ENCODE measurements around the gene KCTD11. TPM values are rescaled to one million over a fixed set of nuclear protein-coding genes. Genes with fewer than 3 reads are reported as not detected.

The KCTD11 gene
- total and polyA plus RNA-seq, 8 donors: 0.58 to 14.1 (median 6.4) TPM

DNA sequence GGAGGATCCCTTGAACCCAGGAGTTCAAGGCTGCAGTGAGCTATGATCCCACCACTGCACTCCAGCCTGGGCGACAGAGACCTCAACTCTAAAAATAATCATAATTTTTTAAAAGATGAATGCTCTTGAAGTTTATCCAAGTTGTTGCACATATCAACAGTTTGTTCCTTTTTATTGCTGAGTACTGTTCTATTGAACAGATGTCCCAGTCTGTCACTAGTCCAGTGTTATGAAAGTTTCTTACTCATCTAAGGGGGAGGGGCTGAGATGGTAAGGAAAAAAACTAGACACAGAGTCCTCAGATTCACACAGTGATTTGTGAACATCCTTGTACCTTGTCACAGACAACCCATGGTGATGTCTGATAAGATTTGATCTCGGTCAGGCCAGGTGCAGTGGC lies 11.8 kb upstream of the KCTD11 start:
- intact Hi-C loops (cut with DNase I; ENCODE audit: low total_unique reads): loop anchor here (10.0 kb wide), 1 partner anchor 65 kb away; no protein-coding TSS in a partner anchor
- TF ChIP-seq POLR2AphosphoS5 (IDR thresholded peaks at IDR 0.05) (no peak), POLR2A (IDR thresholded peaks at IDR 0.05) (no peak), EP300 (IDR thresholded peaks at IDR 0.05) (no peak), CTCF (IDR thresholded peaks at IDR 0.05) (no peak)
- Histone ChIP-seq H3K36me3 (peaks cover 0 to 12% (median 0%) of the 10 kb centered on the region in 4 donors), H3K27ac (no peak overlapping the region), H3K27me3 (peaks cover 0 to 55% (median 24%) of the 10 kb centered on the region in 3 donors), H3K4me1 (peaks cover 0 to 8% (median 2%) of the 10 kb centered on the region in 4 donors), H3K9me3 (no peaks in the 10 kb centered on the region), H3K4me3 (no peak overlapping the region)
- WGBS, 5 donors: 66 to 85% (median 78%) methylated on average over 2 of the region's 2 CpGs
- no peak for DNase-seq

DNA sequence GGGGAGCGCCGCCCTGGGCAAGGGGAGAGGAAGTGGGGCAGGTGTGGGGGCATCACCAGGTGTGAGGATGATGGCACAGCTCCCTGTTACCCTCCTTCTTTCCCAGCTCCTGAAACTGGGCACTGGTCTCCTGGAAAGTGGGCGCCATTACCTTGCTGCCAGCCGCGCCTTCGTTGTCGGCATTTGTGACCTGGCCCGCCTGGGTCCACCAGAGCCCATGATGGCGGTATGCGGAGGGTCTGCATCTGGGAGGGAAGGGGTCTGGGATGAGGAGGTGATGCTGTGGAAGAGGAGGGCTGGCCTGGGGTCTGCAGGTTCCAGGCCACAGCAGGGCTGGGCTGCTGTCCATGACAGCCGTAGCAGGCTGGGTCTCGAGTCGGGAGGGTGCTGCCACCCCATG lies 10.1 kb upstream of the KCTD11 start:
- intact Hi-C loops (cut with DNase I; ENCODE audit: low total_unique reads): loop anchor here (10.0 kb wide), 1 partner anchor 67 kb away; no protein-coding TSS in a partner anchor

DNA sequence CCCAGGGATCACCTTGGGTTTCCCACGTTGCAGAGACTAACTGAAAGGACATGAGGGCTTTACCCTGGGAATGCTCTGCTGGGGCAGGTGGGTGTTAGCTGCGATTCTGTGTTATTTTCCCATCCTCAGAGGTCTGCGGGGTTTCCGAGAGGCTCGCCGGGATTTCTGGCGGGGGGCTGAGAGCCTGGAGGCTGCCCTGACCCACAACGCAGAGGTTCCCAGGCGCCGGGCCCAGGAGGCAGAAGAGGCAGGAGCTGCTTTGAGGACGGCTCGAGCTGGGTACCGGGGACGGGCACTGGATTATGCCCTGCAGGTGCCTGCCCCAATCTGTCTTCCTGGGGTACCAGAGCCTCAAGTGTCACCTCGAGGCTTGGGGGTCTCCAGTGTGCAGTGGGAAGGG lies 8.7 kb upstream of the KCTD11 start:
- no peak overlapping the region for H3K4me3 ChIP-seq
- intact Hi-C loops (cut with DNase I; ENCODE audit: low total_unique reads): loop anchor here (10.0 kb wide), 1 partner anchor 68 kb away; no protein-coding TSS in a partner anchor
- no peaks in the 10 kb centered on the region for H3K9me3 ChIP-seq
- peaks cover 0 to 28% (median 0%) of the 10 kb centered on the region in 4 donors for H3K36me3 ChIP-seq
- peaks cover 0 to 6% (median 1%) of the 10 kb centered on the region in 4 donors for H3K4me1 ChIP-seq
- DNase-seq: no peak
- WGBS, 5 donors: 74 to 76% (median 75%) methylated on average over 15 of the region's 15 CpGs
- TF ChIP-seq EP300 (IDR thresholded peaks at IDR 0.05) (no peak), POLR2A (IDR thresholded peaks at IDR 0.05) (no peak), POLR2AphosphoS5 (IDR thresholded peaks at IDR 0.05) (no peak), CTCF (IDR thresholded peaks at IDR 0.05) (no peak)
- H3K27ac ChIP-seq: no peak overlapping the region
- H3K27me3 ChIP-seq: peaks cover 0 to 30% (median 20%) of the 10 kb centered on the region in 3 donors

More for the DNA sequence above, 10.1 kb upstream of the KCTD11 start:
- H3K4me3 ChIP-seq: no peak overlapping the region
- peaks cover 0 to 15% (median 0%) of the 10 kb centered on the region in 4 donors for H3K36me3 ChIP-seq
- no peaks in the 10 kb centered on the region for H3K9me3 ChIP-seq
- TF ChIP-seq CTCF (IDR thresholded peaks at IDR 0.05) (no peak), POLR2AphosphoS5 (IDR thresholded peaks at IDR 0.05) (no peak), POLR2A (IDR thresholded peaks at IDR 0.05) (no peak), EP300 (IDR thresholded peaks at IDR 0.05) (no peak)
- 88 to 98% (median 91%) methylated on average over 12 to 13 of the region's 13 CpGs for WGBS, 5 donors
- peaks cover 0 to 8% (median 0%) of the 10 kb centered on the region in 4 donors for H3K4me1 ChIP-seq
- peaks cover 0 to 40% (median 20%) of the 10 kb centered on the region in 3 donors for H3K27me3 ChIP-seq
- no peak for DNase-seq
- no peak overlapping the region for H3K27ac ChIP-seq

DNA sequence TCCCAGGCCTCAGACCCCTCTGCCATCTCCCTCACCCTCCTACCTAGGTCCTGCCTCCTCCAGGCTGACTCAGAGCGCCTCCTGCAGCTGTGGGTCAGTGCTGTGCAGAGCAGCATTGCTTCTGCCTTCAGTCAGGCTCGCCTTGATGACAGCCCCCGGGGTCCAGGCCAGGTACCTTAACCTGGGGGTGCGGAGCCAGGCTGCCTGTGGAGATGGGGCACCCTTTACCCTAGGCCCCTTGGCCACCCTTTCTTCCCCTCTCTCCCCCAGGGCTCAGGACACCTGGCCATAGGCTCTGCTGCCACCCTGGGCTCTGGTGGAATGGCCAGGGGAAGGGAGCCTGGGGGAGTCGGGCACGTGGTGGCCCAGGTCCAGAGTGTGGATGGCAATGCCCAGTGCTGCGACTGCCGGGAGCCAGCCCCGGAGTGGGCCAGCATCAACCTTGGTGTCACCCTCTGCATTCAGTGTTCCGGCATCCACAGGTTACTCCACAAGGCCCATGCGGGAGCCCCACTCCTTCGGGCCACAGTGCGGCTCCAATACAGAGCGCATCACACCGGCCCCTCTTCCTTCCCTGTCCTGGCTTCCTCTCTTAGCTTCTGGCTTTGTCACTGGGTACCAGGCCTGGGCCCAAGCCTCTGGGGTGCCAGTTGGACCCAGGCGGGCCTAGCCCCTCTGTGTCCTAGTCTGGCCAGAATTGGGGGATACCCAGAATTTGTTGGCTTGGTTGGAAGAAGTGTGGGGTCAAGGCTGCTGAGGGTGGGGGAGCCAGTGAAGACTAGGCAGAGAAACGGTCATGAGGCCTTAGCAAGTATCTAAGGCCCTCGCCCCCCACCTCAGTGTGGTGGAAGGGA lies 5.0 kb upstream of the KCTD11 start:
- Histone ChIP-seq H3K27me3 (peaks cover 0 to 17% (median 6%) of the 10 kb centered on the region in 3 donors), H3K27ac (no peak overlapping the region), H3K9me3 (no peaks in the 10 kb centered on the region), H3K4me1 (peaks cover 17 to 38% (median 28%) of the 10 kb centered on the region in 4 donors), H3K36me3 (peaks cover 0 to 26% (median 0%) of the 10 kb centered on the region in 4 donors), H3K4me3 (no peak overlapping the region)
- DNase-seq: no peak
- intact Hi-C loops (cut with DNase I; ENCODE audit: low total_unique reads): loop anchor here (10.0 kb wide), 1 partner anchor 72 kb away; no protein-coding TSS in a partner anchor
- TF ChIP-seq CTCF (IDR thresholded peaks at IDR 0.05) (no peak), POLR2AphosphoS5 (IDR thresholded peaks at IDR 0.05) (no peak), EP300 (IDR thresholded peaks at IDR 0.05) (no peak), POLR2A (IDR thresholded peaks at IDR 0.05) (no peak)
- WGBS, 5 donors: 63 to 80% (median 66%) methylated on average over 13 to 18 of the region's 18 CpGs
